CD4-positive, CD25-positive, alpha-beta regulatory T cell (primary cell): ENCODE measurements around the gene SELPLG. TPM values are rescaled to one million over a fixed set of nuclear protein-coding genes. Genes with fewer than 3 reads are reported as not detected.
A peak's percentile ranks its signal among the peaks of the same experiment; 100 is the strongest.
"Not testable (repeated sequence)": the region's sequence is repeated elsewhere in the genome, so short reads cannot be mapped to it uniquely, and the experiment has no call there.

Experiments used
- ATAC-seq, 2 donors: fragments of 150-1000 bp; cut with Tn5 transposase; one replicate each; pipeline ENCODE4 v1.10.0; 2021; ENCODE audit warnings: low read depth in 2 of 2, moderate number of reproducible peaks in 2 of 2, moderate library complexity in 1 of 2
- DNase-seq, 3 donors: peaks; one replicate each; pipeline versions ENCODE4 v3.0.0 to v3.0.0-alpha.2; 2012 to 2022; ENCODE audit warnings: mixed read lengths in 1 of 3
- H3K27ac ChIP-seq: one replicate; pipeline ENCODE4 v1.7.0; 2013; ENCODE audit warnings: mild to moderate bottlenecking, low read length; ENCODE audit not compliant: insufficient read depth, poor library complexity, severe bottlenecking
- H3K27me3 ChIP-seq: one replicate; pipeline ENCODE4 v1.7.0; 2013; ENCODE audit warnings: low read length; ENCODE audit not compliant: control insufficient read depth, insufficient read depth
- H3K36me3 ChIP-seq: one replicate; pipeline ENCODE4 v1.7.0; 2013; ENCODE audit warnings: mild to moderate bottlenecking, low read length, moderate library complexity; ENCODE audit not compliant: control insufficient read depth, insufficient read depth
- H3K4me1 ChIP-seq: 2 replicates; pipeline ENCODE4 v1.7.0; 2013; ENCODE audit warnings: mild to moderate bottlenecking, low read length; ENCODE audit not compliant: insufficient read depth, control insufficient read depth, poor library complexity, severe bottlenecking
- H3K4me3 ChIP-seq: one replicate; pipeline ENCODE4 v1.7.0; 2013; ENCODE audit warnings: low read depth, mild to moderate bottlenecking, low read length, moderate library complexity
- H3K9me3 ChIP-seq, 2 experiments: 1 replicate in 1 of 2; 2 replicates in 1 of 2; pipeline ENCODE4 v1.7.0; 2013; ENCODE audit warnings: low read length in 2 of 2, mild to moderate bottlenecking in 1 of 2, moderate library complexity in 1 of 2; ENCODE audit not compliant: control insufficient read depth in 2 of 2
- H3K27ac Mint-ChIP-seq, 3 donors: one replicate each; pipeline ENCODE4 v1.8.0; 2020 to 2022; ENCODE audit warnings: mild to moderate bottlenecking in 3 of 3, mixed read lengths in 3 of 3, moderate library complexity in 2 of 3
- H3K27me3 Mint-ChIP-seq: one replicate; pipeline ENCODE4 v1.8.0; 2022; ENCODE audit warnings: mild to moderate bottlenecking, mixed read lengths
- H3K36me3 Mint-ChIP-seq: one replicate; pipeline ENCODE4 v1.8.0; 2020; ENCODE audit warnings: mixed read lengths
- H3K4me1 Mint-ChIP-seq, 4 donors: one replicate each; pipeline ENCODE4 v1.8.0; 2020 to 2022; ENCODE audit warnings: mixed read lengths in 4 of 4, mild to moderate bottlenecking in 1 of 4
- H3K4me3 Mint-ChIP-seq, 4 donors: one replicate each; pipeline ENCODE4 v1.8.0; 2020 to 2022; ENCODE audit warnings: mild to moderate bottlenecking in 4 of 4, mixed read lengths in 4 of 4, moderate library complexity in 3 of 4
- H3K9me3 Mint-ChIP-seq, 7 donors: one replicate each; pipeline ENCODE4 v1.8.0; 2020 to 2022; ENCODE audit warnings: mixed read lengths in 7 of 7, mild to moderate bottlenecking in 3 of 7, moderate library complexity in 2 of 7
- polyA plus RNA-seq, 4 donors: library from polyadenylated mRNA; unstranded; fragments of 300-500 nt; fragmentation: Illumina TruSeq; gene quantifications; one replicate each; pipeline ENCODE4 v1.2.3, GENCODE V29; 2021
- total RNA-seq: library from RNA; stranded (reverse); gene quantifications from one replicate; pipeline ENCODE4 v1.2.3, GENCODE V29; 2022

The SELPLG gene
- total and polyA plus RNA-seq, 5 donors from 2014 or later = 218 to 844 (median 816) TPM

GRCh38 chr12:108664338-108665258, 30.9 kb upstream of the SELPLG start:
- DNase-seq = peak; percentile 67 to 94 (median 83)
- peaks cover 11% of the 10 kb centered on the region for H3K4me1 ChIP-seq
- peak overlapping the region; percentile 2 for H3K4me3 ChIP-seq
- no peaks in the 10 kb centered on the region for H3K27me3 ChIP-seq
- Mint-ChIP-seq H3K27me3 (no peaks in the 10 kb centered on the region), H3K4me1 (peaks cover 6 to 18% (median 13%) of the 10 kb centered on the region in 4 donors), H3K36me3 (no peaks in the 10 kb centered on the region), H3K4me3 (no peak overlapping the region), H3K27ac (peak overlapping the region; percentile 68 to 94 (median 78)), H3K9me3 (no peaks in the 10 kb centered on the region)
- peak; percentile 99 for ATAC-seq
- H3K36me3 ChIP-seq = no peaks in the 10 kb centered on the region
- peak overlapping the region; percentile 58 for H3K27ac ChIP-seq
- H3K9me3 ChIP-seq = no peaks in the 10 kb centered on the region

GRCh38 chr12:108663324-108664015, 29.8 kb upstream of the SELPLG start:
- Mint-ChIP-seq H3K27me3 (no peaks in the 10 kb centered on the region), H3K27ac (peak overlapping the region; percentile 19 to 79 (median 78)), H3K9me3 (no peaks in the 10 kb centered on the region), H3K4me1 (peaks cover 6 to 18% (median 13%) of the 10 kb centered on the region in 4 donors), H3K4me3 (no peak overlapping the region), H3K36me3 (no peaks in the 10 kb centered on the region)
- H3K27ac ChIP-seq = no peak overlapping the region
- no peaks in the 10 kb centered on the region for H3K36me3 ChIP-seq
- ATAC-seq (no peak), DNase-seq (no peak)
- H3K4me1 ChIP-seq = peaks cover 11% of the 10 kb centered on the region
- H3K4me3 ChIP-seq = no peak overlapping the region
- no peaks in the 10 kb centered on the region for H3K27me3 ChIP-seq
- H3K9me3 ChIP-seq = no peaks in the 10 kb centered on the region

GRCh38 chr12:108658115-108658514, 24.4 kb upstream of the SELPLG start:
- not testable (repeated sequence) for H3K4me3 Mint-ChIP-seq, H3K36me3 Mint-ChIP-seq, H3K4me1 ChIP-seq, H3K27me3 Mint-ChIP-seq, DNase-seq, H3K36me3 ChIP-seq, H3K4me3 ChIP-seq, ATAC-seq, H3K9me3 ChIP-seq, H3K4me1 Mint-ChIP-seq, H3K9me3 Mint-ChIP-seq, H3K27ac ChIP-seq, H3K27me3 ChIP-seq
- H3K27ac Mint-ChIP-seq = peak overlapping the region in 1 of 3 donors; percentile 45

- H3K4me1 ChIP-seq = no peaks in the 10 kb centered on the region
- DNase-seq = no peak
- H3K4me1 Mint-ChIP-seq = peaks cover 0 to 9% (median 0%) of the 10 kb centered on the region in 4 donors
- no peaks in the 10 kb centered on the region for H3K27me3 ChIP-seq
- no peak overlapping the region for H3K27ac ChIP-seq
- H3K27ac Mint-ChIP-seq = peak overlapping the region in 1 of 3 donors; percentile 45
- no peaks in the 10 kb centered on the region for H3K9me3 Mint-ChIP-seq
- H3K4me3 ChIP-seq = no peak overlapping the region
- ATAC-seq = no peak
- H3K4me3 Mint-ChIP-seq = no peak overlapping the region
- H3K36me3 Mint-ChIP-seq = peaks cover 7% of the 10 kb centered on the region
- H3K27me3 Mint-ChIP-seq = no peaks in the 10 kb centered on the region
- no peaks in the 10 kb centered on the region for H3K9me3 ChIP-seq
- H3K36me3 ChIP-seq = no peaks in the 10 kb centered on the region
Measured at GRCh38 chr12:108657130-108657745, 23.5 kb upstream of the SELPLG start.

GRCh38 chr12:108656247-108656646, 22.6 kb upstream of the SELPLG start:
- H3K4me1 Mint-ChIP-seq, H3K36me3 ChIP-seq, H3K36me3 Mint-ChIP-seq, H3K27me3 ChIP-seq, H3K9me3 Mint-ChIP-seq, H3K27ac ChIP-seq, H3K4me1 ChIP-seq, DNase-seq, H3K27ac Mint-ChIP-seq, H3K27me3 Mint-ChIP-seq, H3K4me3 ChIP-seq, ATAC-seq, H3K4me3 Mint-ChIP-seq, H3K9me3 ChIP-seq: not testable (repeated sequence)

GRCh38 chr12:108655812-108656175, 22.1 kb upstream of the SELPLG start:
- not testable (repeated sequence) for H3K4me1 Mint-ChIP-seq, H3K36me3 Mint-ChIP-seq, H3K4me3 ChIP-seq, H3K27ac Mint-ChIP-seq, H3K9me3 ChIP-seq, H3K36me3 ChIP-seq, H3K27me3 Mint-ChIP-seq, H3K27me3 ChIP-seq, ATAC-seq, DNase-seq, H3K9me3 Mint-ChIP-seq, H3K27ac ChIP-seq, H3K4me3 Mint-ChIP-seq, H3K4me1 ChIP-seq

GRCh38 chr12:108654622-108655021, 20.9 kb upstream of the SELPLG start:
- not testable (repeated sequence) for H3K4me1 ChIP-seq, DNase-seq, H3K27me3 ChIP-seq, H3K9me3 Mint-ChIP-seq, H3K4me1 Mint-ChIP-seq, H3K36me3 ChIP-seq, H3K4me3 Mint-ChIP-seq, H3K27ac ChIP-seq, H3K27me3 Mint-ChIP-seq, H3K4me3 ChIP-seq, H3K27ac Mint-ChIP-seq, H3K36me3 Mint-ChIP-seq, H3K9me3 ChIP-seq, ATAC-seq
